AG04449 (cell line): ENCODE measurements around the gene PYHIN1.

Experiments
- CTCF ChIA-PET: fragments of 350-600 bp; formaldehyde crosslinking; extraction: SDS; loops from one replicate; lab custom pipeline; 2021; ENCODE audit warnings: antibody characterized with exemption; lab: Yijun Ruan, JAX
- POLR2A ChIA-PET: fragments of 400-600, 350-600 bp; formaldehyde crosslinking; extraction: SDS; loops from one replicate; lab custom pipeline; 2020; ENCODE audit warnings: antibody characterized with exemption, inconsistent platforms; lab: Yijun Ruan, JAX
- DNase-seq: peaks from one replicate; pipeline ENCODE4 v3.0.0-alpha.2; 2010; ENCODE audit warnings: low read depth, low spot score
- H3K4me3 ChIP-seq: 2 replicates; pipeline ENCODE4 v1.5.1; 2011; ENCODE audit warnings: low read depth, mild to moderate bottlenecking, control low read depth, low read length
- CTCF ChIP-seq: IDR thresholded peaks from one replicate; pipeline ENCODE4 v1.5.1; 2011; ENCODE audit warnings: mild to moderate bottlenecking, moderate library complexity, low read length, control low read depth, inconsistent platforms; ENCODE audit not compliant: insufficient read depth; ENCODE audit errors: missing control alignments

PYHIN1 gene

DNA sequence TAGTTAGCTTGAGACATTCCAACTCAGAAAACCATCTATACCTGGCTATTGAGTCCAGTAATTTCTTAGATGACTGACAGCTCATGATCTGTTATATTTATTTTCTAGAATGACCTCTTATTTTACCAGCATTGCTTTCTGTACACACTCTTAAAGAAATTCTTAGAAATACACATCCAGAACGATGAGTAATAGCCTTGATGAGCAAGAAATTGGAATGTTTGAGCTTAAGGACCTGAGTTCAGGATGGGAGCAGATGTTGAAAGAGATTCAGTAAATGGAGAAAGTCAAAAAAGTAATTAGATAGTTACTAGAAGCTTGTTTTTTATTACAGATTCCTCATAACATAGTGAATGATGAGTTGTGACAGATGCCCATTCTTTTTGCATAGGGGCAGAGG, 11.7 kb downstream of the PYHIN1 start:
- no peak for DNase-seq
- POLR2A ChIA-PET = no interaction called here
- H3K4me3 ChIP-seq = no peak overlapping the region
- no peak for TF ChIP-seq CTCF
- CTCF ChIA-PET = no interaction called here

GRCh38 chr1:158945061-158945460, 13.7 kb downstream of the PYHIN1 start:
- no peak for DNase-seq
- no peak overlapping the region for H3K4me3 ChIP-seq
- TF ChIP-seq CTCF = no peak
- CTCF ChIA-PET = no interaction called here
- POLR2A ChIA-PET = no interaction called here

GRCh38 chr1:158946785-158947184, 15.4 kb downstream of the PYHIN1 start:
- no peak for DNase-seq
- TF ChIP-seq CTCF = no peak
- no peak overlapping the region for H3K4me3 ChIP-seq
- CTCF ChIA-PET = no interaction called here
- POLR2A ChIA-PET = no interaction called here

DNA sequence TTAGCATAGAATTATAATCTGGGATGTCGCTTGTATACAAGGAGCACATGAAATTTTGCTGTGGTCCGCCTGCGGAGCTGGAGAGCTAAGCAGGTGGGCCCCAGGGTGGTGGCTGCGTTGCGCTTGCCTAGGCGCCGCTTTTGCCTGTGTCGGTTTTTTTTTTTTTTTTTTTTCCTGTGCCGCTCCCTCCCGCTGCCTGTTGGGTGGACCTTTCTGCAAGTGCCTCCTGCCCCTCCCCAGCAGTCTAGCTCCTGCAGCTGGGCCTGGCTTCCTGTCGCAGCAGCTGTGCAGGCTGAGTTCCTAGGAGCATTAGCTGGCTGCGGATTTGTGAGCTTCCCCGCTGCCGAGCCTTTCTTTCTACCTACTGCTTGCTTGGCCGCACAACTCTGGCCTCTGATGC, 20.6 kb downstream of the PYHIN1 start:
- no peak overlapping the region for H3K4me3 ChIP-seq
- TF ChIP-seq CTCF = no peak
- POLR2A ChIA-PET = no interaction called here
- CTCF ChIA-PET = no interaction called here
- no peak for DNase-seq

DNA sequence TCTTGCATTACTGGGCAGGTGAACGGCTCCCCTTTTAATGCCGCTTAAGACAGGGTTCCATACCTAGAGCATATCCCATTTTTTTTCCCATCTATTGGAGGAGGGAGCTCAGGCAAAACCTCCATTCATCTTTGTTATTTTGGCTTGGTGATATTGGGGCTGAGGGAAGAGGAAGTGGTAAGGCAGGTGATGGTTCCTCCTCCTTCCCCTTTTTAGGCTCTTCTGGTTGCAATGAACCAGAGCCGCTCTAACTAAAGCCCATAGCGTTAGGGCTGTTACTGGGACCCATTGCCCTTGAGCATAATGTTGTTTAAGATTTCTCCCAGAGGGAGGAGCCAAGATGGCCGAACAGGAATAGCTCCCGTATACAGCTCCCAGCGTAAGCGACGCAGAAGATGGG, 21.1 kb downstream of the PYHIN1 start:
- no peak for TF ChIP-seq CTCF
- CTCF ChIA-PET = no interaction called here
- POLR2A ChIA-PET = no interaction called here
- DNase-seq = no peak
- no peak overlapping the region for H3K4me3 ChIP-seq

DNA sequence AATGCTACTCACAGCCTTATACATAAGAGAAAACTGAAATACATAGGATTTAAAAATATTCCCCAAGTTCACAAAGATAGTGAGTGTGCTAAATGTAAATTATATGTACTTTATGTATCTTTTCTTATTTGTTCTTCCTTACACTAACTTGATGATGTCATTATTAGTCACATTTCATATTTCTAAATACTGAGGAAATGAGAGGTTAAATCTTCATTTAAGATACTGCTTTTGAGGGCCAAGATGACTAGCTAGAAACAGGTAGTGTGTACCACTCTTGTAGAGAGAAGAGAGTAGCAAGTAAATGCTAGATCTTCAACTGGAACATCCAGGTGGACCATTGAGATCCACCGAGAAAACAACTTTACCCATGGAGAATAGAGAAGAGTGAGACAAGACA, 29.8 kb downstream of the PYHIN1 start:
- no peak for TF ChIP-seq CTCF
- POLR2A ChIA-PET = no interaction called here
- CTCF ChIA-PET = no interaction called here
- DNase-seq = no peak
- H3K4me3 ChIP-seq = no peak overlapping the region
